OCI-LY1 (cell line): Measurements from ENCODE around the gene TBX19.

Experiments used
- EZH2 ChIP-seq: fragments of 200-600 bp; sonication (generic), shearing (Covaris generic); IDR thresholded peaks from 2 replicates; pipeline ENCODE4 v1.8.0; 2017; ENCODE audit warnings: borderline replicate concordance, mixed run types, mild to moderate bottlenecking, antibody characterized with exemption, low read length, moderate library complexity, mixed read lengths
- TF ChIP-seq, protein P1 (sequence below): fragments of 200-600 bp; sonication (generic), shearing (Covaris generic); IDR thresholded peaks from 2 replicates; pipeline ENCODE4 v1.5.1; 2017; ENCODE audit warnings: mild to moderate bottlenecking, antibody characterized with exemption, low read length, moderate library complexity, mixed read lengths

DNA sequence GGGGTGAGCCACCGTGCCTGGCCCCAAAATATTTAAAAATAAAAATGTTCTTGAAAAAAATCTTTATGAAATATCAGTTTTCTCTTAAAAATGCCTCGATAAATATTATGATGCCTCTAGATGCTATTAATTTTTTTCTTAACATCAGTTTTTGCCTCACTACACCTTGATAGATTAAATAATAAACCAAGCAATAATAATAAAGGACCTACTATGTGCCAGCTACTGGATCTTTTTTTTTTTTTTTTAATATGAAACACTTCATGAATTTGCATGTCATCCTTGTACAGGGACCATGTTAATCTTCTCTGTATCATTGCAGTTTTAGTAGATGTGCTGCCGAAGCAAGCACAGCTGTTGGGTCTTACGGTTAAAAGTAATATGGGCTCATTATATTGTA is 17.5 kb upstream of the TBX19 start:
- TF ChIP-seq, protein P1, sequence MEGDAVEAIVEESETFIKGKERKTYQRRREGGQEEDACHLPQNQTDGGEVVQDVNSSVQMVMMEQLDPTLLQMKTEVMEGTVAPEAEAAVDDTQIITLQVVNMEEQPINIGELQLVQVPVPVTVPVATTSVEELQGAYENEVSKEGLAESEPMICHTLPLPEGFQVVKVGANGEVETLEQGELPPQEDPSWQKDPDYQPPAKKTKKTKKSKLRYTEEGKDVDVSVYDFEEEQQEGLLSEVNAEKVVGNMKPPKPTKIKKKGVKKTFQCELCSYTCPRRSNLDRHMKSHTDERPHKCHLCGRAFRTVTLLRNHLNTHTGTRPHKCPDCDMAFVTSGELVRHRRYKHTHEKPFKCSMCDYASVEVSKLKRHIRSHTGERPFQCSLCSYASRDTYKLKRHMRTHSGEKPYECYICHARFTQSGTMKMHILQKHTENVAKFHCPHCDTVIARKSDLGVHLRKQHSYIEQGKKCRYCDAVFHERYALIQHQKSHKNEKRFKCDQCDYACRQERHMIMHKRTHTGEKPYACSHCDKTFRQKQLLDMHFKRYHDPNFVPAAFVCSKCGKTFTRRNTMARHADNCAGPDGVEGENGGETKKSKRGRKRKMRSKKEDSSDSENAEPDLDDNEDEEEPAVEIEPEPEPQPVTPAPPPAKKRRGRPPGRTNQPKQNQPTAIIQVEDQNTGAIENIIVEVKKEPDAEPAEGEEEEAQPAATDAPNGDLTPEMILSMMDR: no peak
- no peak for TF ChIP-seq EZH2
